CMK (cell line): ENCODE data around the gene ZNF319.

Source experiments
- DNase-seq: peaks from one replicate; pipeline ENCODE4 v3.0.0-alpha.2; 2010; ENCODE audit warnings: low read depth

Gene ZNF319

GRCh38 chr16:57956270-57956808 is 44.1 kb downstream of the ZNF319 start:
- DNase-seq, result no peak

GRCh38 chr16:57955572-57956188 is 44.8 kb downstream of the ZNF319 start:
- DNase-seq, result no peak

GRCh38 chr16:57953857-57954256 is 46.6 kb downstream of the ZNF319 start:
- no peak for DNase-seq

- no peak for DNase-seq
Observed at GRCh38 chr16:57952909-57953308, 47.6 kb downstream of the ZNF319 start.

GRCh38 chr16:57951204-57951960 is 49.1 kb downstream of the ZNF319 start:
- no peak for DNase-seq

- DNase-seq, result no peak
Observed at GRCh38 chr16:57950382-57950781, 50.1 kb downstream of the ZNF319 start.

- no peak for DNase-seq
Observed at GRCh38 chr16:57949595-57950238, 50.8 kb downstream of the ZNF319 start.

- DNase-seq, result no peak
Observed at GRCh38 chr16:57949013-57949412, 51.5 kb downstream of the ZNF319 start.

GRCh38 chr16:57948027-57948426 is 52.4 kb downstream of the ZNF319 start:
- DNase-seq, result no peak

- DNase-seq, result no peak
Observed at GRCh38 chr16:57947261-57947660, 53.2 kb downstream of the ZNF319 start.

GRCh38 chr16:57946181-57946801 is 54.2 kb downstream of the ZNF319 start:
- no peak for DNase-seq

GRCh38 chr16:57945740-57946138 is 54.7 kb downstream of the ZNF319 start:
- no peak for DNase-seq

GRCh38 chr16:57944970-57945739 is 55.3 kb downstream of the ZNF319 start:
- no peak for DNase-seq
